Measurements from ENCODE around the gene P2RY14. TPM values are rescaled to one million over a fixed set of nuclear protein-coding genes. Genes with fewer than 3 reads are reported as not detected.

The P2RY14 gene
- total and polyA plus RNA-seq, 2 experiments from 2014 or later = 0.95 TPM; not detected in 1

- no peak overlapping the region for H2AFZ ChIP-seq
- H3K4me3 ChIP-seq = no peak overlapping the region
- H3K27me3 ChIP-seq (ENCODE audit: insufficient read depth) = no peaks in the 10 kb centered on the region
- no peaks in the 10 kb centered on the region for H3K36me3 ChIP-seq (ENCODE audit: insufficient read depth)
- H3F3A ChIP-seq (replicated peaks; ENCODE audit: low read depth) = no peaks in the 10 kb centered on the region
- ATAC-seq = no peak
- no peaks in the 10 kb centered on the region for H3K79me2 ChIP-seq (replicated peaks; ENCODE audit: insufficient read depth)
- Mint-ChIP-seq H3K4me3 (no peak overlapping the region), H3K9me3 (peaks cover 19% of the 10 kb centered on the region), H3K36me3 (ENCODE audit: low read depth) (peaks cover 34% of the 10 kb centered on the region), H3K27ac (no peak overlapping the region), H3K27me3 (ENCODE audit: insufficient read depth, low read depth, poor library complexity) (no peaks in the 10 kb centered on the region), H3K4me1 (peaks cover 17% of the 10 kb centered on the region; the same call in 2 of the 3 replicates)
- H3K9me2 ChIP-seq (ENCODE audit: insufficient read depth) = no peaks in the 10 kb centered on the region
- H3K4me1 ChIP-seq (ENCODE audit: insufficient read depth) = peaks cover 19% of the 10 kb centered on the region
- no peak overlapping the region for H3K27ac ChIP-seq (ENCODE audit: low read depth)
- no peaks in the 10 kb centered on the region for H4K20me1 ChIP-seq (replicated peaks; ENCODE audit: insufficient read depth)
- H3K4me2 ChIP-seq = no peak overlapping the region
- TF ChIP-seq ZNF114 (CRISPR knock-in tag; IDR thresholded peaks at IDR 0.05) (no peak), JUNB (IDR thresholded peaks at IDR 0.05; ENCODE audit: unreplicated experiment) (no peak), POLR2AphosphoS5 (IDR thresholded peaks at IDR 0.05; ENCODE audit: low read depth) (no peak), ZNF331 (CRISPR knock-in tag; IDR thresholded peaks at IDR 0.05; ENCODE audit: low read depth) (no peak), CREB1 (CRISPR knock-in tag; IDR thresholded peaks at IDR 0.05; ENCODE audit: low read depth) (no peak), NANOG (IDR thresholded peaks at IDR 0.05; ENCODE audit: borderline replicate concordance) (no peak), REST (IDR thresholded peaks at IDR 0.05; ENCODE audit: unreplicated experiment) (no peak), ETS1 (IDR thresholded peaks at IDR 0.05) (no peak), EZH2 (IDR thresholded peaks at IDR 0.05; ENCODE audit: low read depth, unreplicated experiment) (no peak), STAT1 (IDR thresholded peaks at IDR 0.05; ENCODE audit: unreplicated experiment) (no peak), EZH2phosphoT487 (IDR thresholded peaks at IDR 0.05; ENCODE audit: unreplicated experiment) (no peak)
- TF ChIP-seq, protein P1, sequence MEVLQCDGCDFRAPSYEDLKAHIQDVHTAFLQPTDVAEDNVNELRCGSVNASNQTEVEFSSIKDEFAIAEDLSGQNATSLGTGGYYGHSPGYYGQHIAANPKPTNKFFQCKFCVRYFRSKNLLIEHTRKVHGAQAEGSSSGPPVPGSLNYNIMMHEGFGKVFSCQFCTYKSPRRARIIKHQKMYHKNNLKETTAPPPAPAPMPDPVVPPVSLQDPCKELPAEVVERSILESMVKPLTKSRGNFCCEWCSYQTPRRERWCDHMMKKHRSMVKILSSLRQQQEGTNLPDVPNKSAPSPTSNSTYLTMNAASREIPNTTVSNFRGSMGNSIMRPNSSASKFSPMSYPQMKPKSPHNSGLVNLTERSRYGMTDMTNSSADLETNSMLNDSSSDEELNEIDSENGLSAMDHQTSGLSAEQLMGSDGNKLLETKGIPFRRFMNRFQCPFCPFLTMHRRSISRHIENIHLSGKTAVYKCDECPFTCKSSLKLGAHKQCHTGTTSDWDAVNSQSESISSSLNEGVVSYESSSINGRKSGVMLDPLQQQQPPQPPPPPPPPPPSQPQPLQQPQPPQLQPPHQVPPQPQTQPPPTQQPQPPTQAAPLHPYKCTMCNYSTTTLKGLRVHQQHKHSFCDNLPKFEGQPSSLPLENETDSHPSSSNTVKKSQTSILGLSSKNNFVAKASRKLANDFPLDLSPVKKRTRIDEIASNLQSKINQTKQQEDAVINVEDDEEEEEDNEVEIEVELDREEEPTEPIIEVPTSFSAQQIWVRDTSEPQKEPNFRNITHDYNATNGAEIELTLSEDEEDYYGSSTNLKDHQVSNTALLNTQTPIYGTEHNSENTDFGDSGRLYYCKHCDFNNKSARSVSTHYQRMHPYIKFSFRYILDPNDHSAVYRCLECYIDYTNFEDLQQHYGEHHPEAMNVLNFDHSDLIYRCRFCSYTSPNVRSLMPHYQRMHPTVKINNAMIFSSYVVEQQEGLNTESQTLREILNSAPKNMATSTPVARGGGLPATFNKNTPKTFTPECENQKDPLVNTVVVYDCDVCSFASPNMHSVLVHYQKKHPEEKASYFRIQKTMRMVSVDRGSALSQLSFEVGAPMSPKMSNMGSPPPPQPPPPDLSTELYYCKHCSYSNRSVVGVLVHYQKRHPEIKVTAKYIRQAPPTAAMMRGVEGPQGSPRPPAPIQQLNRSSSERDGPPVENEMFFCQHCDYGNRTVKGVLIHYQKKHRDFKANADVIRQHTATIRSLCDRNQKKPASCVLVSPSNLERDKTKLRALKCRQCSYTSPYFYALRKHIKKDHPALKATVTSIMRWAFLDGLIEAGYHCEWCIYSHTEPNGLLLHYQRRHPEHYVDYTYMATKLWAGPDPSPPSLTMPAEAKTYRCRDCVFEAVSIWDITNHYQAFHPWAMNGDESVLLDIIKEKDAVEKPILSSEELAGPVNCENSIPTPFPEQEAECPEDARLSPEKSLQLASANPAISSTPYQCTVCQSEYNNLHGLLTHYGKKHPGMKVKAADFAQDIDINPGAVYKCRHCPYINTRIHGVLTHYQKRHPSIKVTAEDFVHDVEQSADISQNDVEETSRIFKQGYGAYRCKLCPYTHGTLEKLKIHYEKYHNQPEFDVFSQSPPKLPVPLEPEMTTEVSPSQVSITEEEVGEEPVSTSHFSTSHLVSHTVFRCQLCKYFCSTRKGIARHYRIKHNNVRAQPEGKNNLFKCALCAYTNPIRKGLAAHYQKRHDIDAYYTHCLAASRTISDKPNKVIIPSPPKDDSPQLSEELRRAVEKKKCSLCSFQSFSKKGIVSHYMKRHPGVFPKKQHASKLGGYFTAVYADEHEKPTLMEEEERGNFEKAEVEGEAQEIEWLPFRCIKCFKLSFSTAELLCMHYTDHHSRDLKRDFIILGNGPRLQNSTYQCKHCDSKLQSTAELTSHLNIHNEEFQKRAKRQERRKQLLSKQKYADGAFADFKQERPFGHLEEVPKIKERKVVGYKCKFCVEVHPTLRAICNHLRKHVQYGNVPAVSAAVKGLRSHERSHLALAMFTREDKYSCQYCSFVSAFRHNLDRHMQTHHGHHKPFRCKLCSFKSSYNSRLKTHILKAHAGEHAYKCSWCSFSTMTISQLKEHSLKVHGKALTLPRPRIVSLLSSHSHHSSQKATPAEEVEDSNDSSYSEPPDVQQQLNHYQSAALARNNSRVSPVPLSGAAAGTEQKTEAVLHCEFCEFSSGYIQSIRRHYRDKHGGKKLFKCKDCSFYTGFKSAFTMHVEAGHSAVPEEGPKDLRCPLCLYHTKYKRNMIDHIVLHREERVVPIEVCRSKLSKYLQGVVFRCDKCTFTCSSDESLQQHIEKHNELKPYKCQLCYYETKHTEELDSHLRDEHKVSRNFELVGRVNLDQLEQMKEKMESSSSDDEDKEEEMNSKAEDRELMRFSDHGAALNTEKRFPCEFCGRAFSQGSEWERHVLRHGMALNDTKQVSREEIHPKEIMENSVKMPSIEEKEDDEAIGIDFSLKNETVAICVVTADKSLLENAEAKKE (CRISPR knock-in tag; IDR thresholded peaks at IDR 0.05) = no peak
- TF ChIP-seq, protein P2, sequence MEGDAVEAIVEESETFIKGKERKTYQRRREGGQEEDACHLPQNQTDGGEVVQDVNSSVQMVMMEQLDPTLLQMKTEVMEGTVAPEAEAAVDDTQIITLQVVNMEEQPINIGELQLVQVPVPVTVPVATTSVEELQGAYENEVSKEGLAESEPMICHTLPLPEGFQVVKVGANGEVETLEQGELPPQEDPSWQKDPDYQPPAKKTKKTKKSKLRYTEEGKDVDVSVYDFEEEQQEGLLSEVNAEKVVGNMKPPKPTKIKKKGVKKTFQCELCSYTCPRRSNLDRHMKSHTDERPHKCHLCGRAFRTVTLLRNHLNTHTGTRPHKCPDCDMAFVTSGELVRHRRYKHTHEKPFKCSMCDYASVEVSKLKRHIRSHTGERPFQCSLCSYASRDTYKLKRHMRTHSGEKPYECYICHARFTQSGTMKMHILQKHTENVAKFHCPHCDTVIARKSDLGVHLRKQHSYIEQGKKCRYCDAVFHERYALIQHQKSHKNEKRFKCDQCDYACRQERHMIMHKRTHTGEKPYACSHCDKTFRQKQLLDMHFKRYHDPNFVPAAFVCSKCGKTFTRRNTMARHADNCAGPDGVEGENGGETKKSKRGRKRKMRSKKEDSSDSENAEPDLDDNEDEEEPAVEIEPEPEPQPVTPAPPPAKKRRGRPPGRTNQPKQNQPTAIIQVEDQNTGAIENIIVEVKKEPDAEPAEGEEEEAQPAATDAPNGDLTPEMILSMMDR (conservative IDR thresholded peaks at IDR 0.05; ENCODE audit: low read depth in 2 of 2) = no peak
- DNase-seq (ENCODE audit: low spot score) = no peak
These were observed 60.2 kb downstream of the P2RY14 start for GRCh38 chr3:151218136-151218535.
